H9 (cell line): Measurements from ENCODE around the gene ALDH1L1. TPM values are rescaled to one million over a fixed set of nuclear protein-coding genes. Genes with fewer than 3 reads are reported as not detected.

Source experiments
- DNase-seq: peaks from one replicate; pipeline ENCODE4 v3.0.0-alpha.2; 2017
- H2AFZ ChIP-seq: one replicate; pipeline ENCODE4 v1.6.1; 2013; ENCODE audit warnings: mild to moderate bottlenecking, low read length, control low read depth, moderate library complexity
- H2AK5ac ChIP-seq: 2 replicates; pipeline ENCODE4 v1.6.1; 2013; ENCODE audit warnings: low read length, control low read depth, mixed read lengths; ENCODE audit not compliant: insufficient read length
- H2BK120ac ChIP-seq: one replicate; pipeline ENCODE4 v1.6.1; 2013; ENCODE audit warnings: low read depth, mild to moderate bottlenecking, low read length, control low read depth, inconsistent platforms; ENCODE audit not compliant: poor library complexity, severe bottlenecking
- H2BK12ac ChIP-seq: 2 replicates; pipeline ENCODE4 v1.6.1; 2013; ENCODE audit warnings: low read length, control low read depth, mixed read lengths, low read depth; ENCODE audit not compliant: insufficient read length
- H2BK15ac ChIP-seq: 2 replicates; pipeline ENCODE4 v1.6.1; 2013; ENCODE audit warnings: low read depth, low read length, control low read depth
- H2BK20ac ChIP-seq: one replicate; pipeline ENCODE4 v1.6.1; 2013; ENCODE audit warnings: low read depth, mild to moderate bottlenecking, low read length, control low read depth, inconsistent platforms; ENCODE audit not compliant: poor library complexity, severe bottlenecking
- H2BK5ac ChIP-seq: 2 replicates; pipeline ENCODE4 v1.6.1; 2013; ENCODE audit warnings: low read length, control low read depth, mixed read lengths; ENCODE audit not compliant: insufficient read length
- H3K14ac ChIP-seq: 2 replicates; pipeline ENCODE4 v1.6.1; 2013; ENCODE audit warnings: low read length, control low read depth; ENCODE audit not compliant: insufficient read depth
- H3K18ac ChIP-seq: 2 replicates; pipeline ENCODE4 v1.6.1; 2013; ENCODE audit warnings: low read depth, mild to moderate bottlenecking, mixed read lengths, low read length, control low read depth; ENCODE audit not compliant: insufficient read length
- H3K23ac ChIP-seq: 2 replicates; pipeline ENCODE4 v1.6.1; 2013; ENCODE audit warnings: low read length, control low read depth, mixed read lengths, low read depth; ENCODE audit not compliant: insufficient read length
- H3K23me2 ChIP-seq: 2 replicates; pipeline ENCODE4 v1.6.1; 2013; ENCODE audit warnings: low read depth, mild to moderate bottlenecking, mixed read lengths, low read length, control low read depth; ENCODE audit not compliant: insufficient read length, poor library complexity, severe bottlenecking
- H3K27ac ChIP-seq: 2 replicates; pipeline ENCODE4 v1.5.1; 2013; ENCODE audit warnings: low read length, control low read depth, mixed read lengths, low read depth; ENCODE audit not compliant: insufficient read length
- H3K27me3 ChIP-seq: 2 replicates; pipeline ENCODE4 v1.6.1; 2013; ENCODE audit warnings: low read length, control low read depth, inconsistent platforms; ENCODE audit not compliant: insufficient read depth
- H3K4ac ChIP-seq: 2 replicates; pipeline ENCODE4 v1.6.1; 2013; ENCODE audit warnings: low read depth, mild to moderate bottlenecking, control low read depth, inconsistent platforms, low read length, moderate library complexity
- H3K4me1 ChIP-seq: 2 replicates; pipeline ENCODE4 v1.6.1; 2013; ENCODE audit warnings: low read length, control low read depth, inconsistent platforms; ENCODE audit not compliant: insufficient read depth
- H3K4me2 ChIP-seq: 2 replicates; pipeline ENCODE4 v1.6.1; 2013; ENCODE audit warnings: low read length, control low read depth, mixed read lengths; ENCODE audit not compliant: insufficient read length, insufficient read depth
- H3K56ac ChIP-seq: 2 replicates; pipeline ENCODE4 v1.6.1; 2013; ENCODE audit warnings: low read depth, mild to moderate bottlenecking, mixed read lengths, low read length, control low read depth; ENCODE audit not compliant: insufficient read length
- H3K79me1 ChIP-seq: 2 replicates; pipeline ENCODE4 v1.6.1; 2013; ENCODE audit warnings: low read depth, mild to moderate bottlenecking, moderate library complexity, low read length, control low read depth, inconsistent platforms; ENCODE audit not compliant: insufficient read depth, poor library complexity, severe bottlenecking
- H3K79me2 ChIP-seq: 2 replicates; pipeline ENCODE4 v1.6.1; 2013; ENCODE audit warnings: low read length, control low read depth, inconsistent platforms; ENCODE audit not compliant: insufficient read depth
- H3K9ac ChIP-seq: 2 replicates; pipeline ENCODE4 v1.6.1; 2013; ENCODE audit warnings: low read length, control low read depth, mixed read lengths; ENCODE audit not compliant: insufficient read length; ENCODE audit errors: extremely low read depth
- H3K9me3 ChIP-seq: one replicate; pipeline ENCODE4 v1.6.1; 2013; ENCODE audit warnings: low read depth, low read length, inconsistent platforms; ENCODE audit not compliant: control insufficient read depth
- H3T11ph ChIP-seq: one replicate; pipeline ENCODE4 v1.6.1; 2013; ENCODE audit warnings: mild to moderate bottlenecking, low read length, control low read depth, inconsistent platforms
- H4K20me1 ChIP-seq: one replicate; pipeline ENCODE4 v1.6.1; 2013; ENCODE audit not compliant: control insufficient read depth, insufficient read length, insufficient read depth
- H4K5ac ChIP-seq: 2 replicates; pipeline ENCODE4 v1.6.1; 2013; ENCODE audit warnings: low read depth, mild to moderate bottlenecking, mixed read lengths, low read length, control low read depth; ENCODE audit not compliant: insufficient read length
- H4K8ac ChIP-seq: replicated peaks from 2 replicates; pipeline ENCODE4 v1.6.1; 2013; ENCODE audit warnings: low read length, control low read depth, mixed read lengths, low read depth; ENCODE audit not compliant: insufficient read length
- H4K91ac ChIP-seq: 2 replicates; pipeline ENCODE4 v1.6.1; 2013; ENCODE audit warnings: low read depth, mild to moderate bottlenecking, moderate library complexity, mixed read lengths, low read length, control low read depth; ENCODE audit not compliant: insufficient read length
- H3K27ac Mint-ChIP-seq, 3 experiments: 2 replicates in 2 of 3; 3 replicates in 1 of 3; pipeline ENCODE4 v1.8.0; 2020 to 2021; ENCODE audit warnings: mixed read lengths in 3 of 3, mild to moderate bottlenecking in 1 of 3, moderate library complexity in 1 of 3
- H3K27me3 Mint-ChIP-seq: 2 replicates; pipeline ENCODE4 v1.8.0; 2021; ENCODE audit warnings: low read depth, mild to moderate bottlenecking, moderate library complexity, mixed read lengths
- H3K36me3 Mint-ChIP-seq, 3 experiments: 2 replicates in 2 of 3; 3 replicates in 1 of 3; pipeline ENCODE4 v1.8.0; 2020 to 2021; ENCODE audit warnings: low read depth in 3 of 3, mixed read lengths in 3 of 3; ENCODE audit not compliant: insufficient read depth in 1 of 3
- H3K4me1 Mint-ChIP-seq, 2 experiments: 2 replicates each; pipeline ENCODE4 v1.8.0; 2020; ENCODE audit warnings: mixed read lengths in 2 of 2
- H3K4me3 Mint-ChIP-seq, 2 experiments: 2 replicates in 1 of 2; 3 replicates in 1 of 2; pipeline ENCODE4 v1.8.0; 2020 to 2021; ENCODE audit warnings: mild to moderate bottlenecking in 2 of 2, mixed read lengths in 2 of 2, moderate library complexity in 1 of 2
- H3K9me3 Mint-ChIP-seq, 2 experiments: 2 replicates in 1 of 2; 3 replicates in 1 of 2; pipeline ENCODE4 v1.8.0; 2020; ENCODE audit warnings: mild to moderate bottlenecking in 2 of 2, mixed read lengths in 2 of 2, moderate library complexity in 1 of 2
- CTCF ChIP-seq: fragments of 200-600 bp; sonication (generic); conservative IDR thresholded peaks from 3 replicates; pipeline ENCODE4 v1.8.0; 2021; ENCODE audit warnings: antibody characterized with exemption, mild to moderate bottlenecking
- WGBS: extraction: QIAGEN DNeasy Blood & Tissue Kit; methylation state at CpG from one replicate; pipeline ENCODE4 v1.1.7; 2013; ENCODE audit warnings: missing lambda C conversion rate, low lambda C conversion rate, mixed read lengths; ENCODE audit not compliant: insufficient read length; ENCODE audit errors: extremely low coverage; 5-methylcytosine and 5-hydroxymethylcytosine counted together
- total RNA-seq: library from RNA; stranded (reverse); gene quantifications from 2 replicates; pipeline ENCODE4 v1.2.1, GENCODE V29; 2021

The ALDH1L1 gene
- total RNA-seq, 1 experiment from 2014 or later: 0.90 TPM

- no peaks in the 10 kb centered on the region for H3K4me1 ChIP-seq
- H3T11ph ChIP-seq: no peak overlapping the region
- no peaks in the 10 kb centered on the region for H3K79me2 ChIP-seq
- H3K4me2 ChIP-seq: no peak overlapping the region
- no peak overlapping the region for H4K8ac ChIP-seq
- H2BK15ac ChIP-seq: no peak overlapping the region
- H2BK120ac ChIP-seq: no peak overlapping the region
- no peaks in the 10 kb centered on the region for H3K9me3 ChIP-seq
- H3K9ac ChIP-seq: no peak overlapping the region
- no peak overlapping the region for H2BK20ac ChIP-seq
- H4K5ac ChIP-seq: no peak overlapping the region
- TF ChIP-seq CTCF: no peak
- no peaks in the 10 kb centered on the region for H3K23me2 ChIP-seq
- H3K27me3 ChIP-seq: no peaks in the 10 kb centered on the region
- no peak overlapping the region for H2AFZ ChIP-seq
- no peak overlapping the region for H2AK5ac ChIP-seq
- Mint-ChIP-seq H3K9me3 (no peaks in the 10 kb centered on the region; a peak in 1 of 5 replicates), H3K36me3 (no peaks in the 10 kb centered on the region), H3K4me1 (0 out of 4 replicates have a peak, but pooled peaks cover 0 to 3% of the 10 kb centered on the region in 2 experiments), H3K4me3 (no peak overlapping the region), H3K27ac (peak overlapping the region in 1 of 3 experiments; percentile 22; a peak in 1 of 7 replicates), H3K27me3 (no peaks in the 10 kb centered on the region; the same call in 1 of the 2 replicates)
- H3K56ac ChIP-seq: no peak overlapping the region
- H2BK12ac ChIP-seq: no peak overlapping the region
- no peak overlapping the region for H3K18ac ChIP-seq
- H3K14ac ChIP-seq: no peak overlapping the region
- H3K27ac ChIP-seq: no peak overlapping the region
- no peak overlapping the region for H3K23ac ChIP-seq
- DNase-seq: no peak
- H3K4ac ChIP-seq: no peak overlapping the region
- H3K79me1 ChIP-seq: no peaks in the 10 kb centered on the region
- no peak overlapping the region for H4K91ac ChIP-seq
- no peak overlapping the region for H2BK5ac ChIP-seq
- WGBS: no CpG with 5 or more reads among the region's 15 CpGs
- no peaks in the 10 kb centered on the region for H4K20me1 ChIP-seq
Observed at GRCh38 chr3:126104742-126105605, 75.4 kb downstream of the ALDH1L1 start.
